ENCODE data around the gene SERPINA10.

- no peak for TF ChIP-seq CTCF (conservative IDR thresholded peaks at IDR 0.05; ENCODE audit: low read length)
- TF ChIP-seq EZH2phosphoT487 (IDR thresholded peaks at IDR 0.05; ENCODE audit: borderline replicate concordance, low read depth, low read length), result no peak
These were observed 37.8 kb upstream of the SERPINA10 start for GRCh38 chr14:94330857-94331256.

Measured in OCI-LY7 (cell line).